ENCODE data around the gene RASAL2.

RASAL2 gene

GRCh38 chr1:178283409-178283808, 189.5 kb downstream of the RASAL2 start:
- no peak for DNase-seq (ENCODE audit: low read depth)
- TF ChIP-seq CTCF (IDR thresholded peaks at IDR 0.05; ENCODE audit: control insufficient read depth, extremely low read depth, insufficient read depth), result no peak
- H3K4me3 ChIP-seq (ENCODE audit: low read depth, low read length), result no peak overlapping the region

- no peak for DNase-seq (ENCODE audit: low read depth)
- H3K4me3 ChIP-seq (ENCODE audit: low read depth, low read length), result no peak overlapping the region
- TF ChIP-seq CTCF (IDR thresholded peaks at IDR 0.05; ENCODE audit: control insufficient read depth, extremely low read depth, insufficient read depth), result no peak
Measured at GRCh38 chr1:178284058-178284457, 190.2 kb downstream of the RASAL2 start.

GRCh38 chr1:178291166-178291565, 197.3 kb downstream of the RASAL2 start:
- H3K4me3 ChIP-seq (ENCODE audit: low read depth, low read length), result no peak overlapping the region
- no peak for DNase-seq (ENCODE audit: low read depth)
- TF ChIP-seq CTCF (IDR thresholded peaks at IDR 0.05; ENCODE audit: control insufficient read depth, extremely low read depth, insufficient read depth), result no peak

GRCh38 chr1:178294654-178295053, 200.8 kb downstream of the RASAL2 start:
- H3K4me3 ChIP-seq (ENCODE audit: low read depth, low read length), result no peak overlapping the region
- no peak for DNase-seq (ENCODE audit: low read depth)
- TF ChIP-seq CTCF (IDR thresholded peaks at IDR 0.05; ENCODE audit: control insufficient read depth, extremely low read depth, insufficient read depth), result no peak

- H3K4me3 ChIP-seq (ENCODE audit: low read depth, low read length), result no peak overlapping the region
- TF ChIP-seq CTCF (IDR thresholded peaks at IDR 0.05; ENCODE audit: control insufficient read depth, extremely low read depth, insufficient read depth), result no peak
- DNase-seq (ENCODE audit: low read depth), result no peak
Measured at GRCh38 chr1:178300352-178300699, 206.4 kb downstream of the RASAL2 start.

- no peak for TF ChIP-seq CTCF (IDR thresholded peaks at IDR 0.05; ENCODE audit: control insufficient read depth, extremely low read depth, insufficient read depth)
- H3K4me3 ChIP-seq (ENCODE audit: low read depth, low read length), result no peak overlapping the region
- no peak for DNase-seq (ENCODE audit: low read depth)
Measured at GRCh38 chr1:178301141-178301540, 207.2 kb downstream of the RASAL2 start.

- TF ChIP-seq CTCF (IDR thresholded peaks at IDR 0.05; ENCODE audit: control insufficient read depth, extremely low read depth, insufficient read depth), result no peak
- H3K4me3 ChIP-seq (ENCODE audit: low read depth, low read length), result no peak overlapping the region
- DNase-seq (ENCODE audit: low read depth), result no peak
Measured at GRCh38 chr1:178307264-178307663, 213.4 kb downstream of the RASAL2 start.

All from LNCaP clone FGC (cell line).